Esophagus muscularis mucosa (tissue), 4 donors: ENCODE data around the gene GLI3.

ENCODE experiments used
- EP300 ChIP-seq: sonication (generic); formaldehyde crosslinking; IDR thresholded peaks from one replicate; pipeline ENCODE4 v1.6.1; 2017; ENCODE audit warnings: antibody characterized with exemption
- POLR2A ChIP-seq: fragments of 450-650 bp; IDR thresholded peaks from one replicate; pipeline ENCODE4 v1.6.1; 2017; ENCODE audit warnings: antibody characterized with exemption, moderate library complexity, mild to moderate bottlenecking, low read depth
- POLR2AphosphoS5 ChIP-seq, 2 donors: sonication (generic); formaldehyde crosslinking; IDR thresholded peaks; one replicate each; pipeline ENCODE4 v1.6.1; 2017; ENCODE audit warnings: antibody characterized with exemption in 2 of 2
- TF ChIP-seq, protein P1 (sequence below), 3 experiments: fragments of 200-600 bp in 2 of 3; fragments of 450-650 bp in 1 of 3; sonication (generic) in 2 of 3; IDR thresholded peaks; one replicate each; pipeline ENCODE4 v1.5.1; 2017 to 2019; ENCODE audit warnings: antibody characterized with exemption in 3 of 3, mild to moderate bottlenecking in 2 of 3, moderate library complexity in 1 of 3

DNA sequence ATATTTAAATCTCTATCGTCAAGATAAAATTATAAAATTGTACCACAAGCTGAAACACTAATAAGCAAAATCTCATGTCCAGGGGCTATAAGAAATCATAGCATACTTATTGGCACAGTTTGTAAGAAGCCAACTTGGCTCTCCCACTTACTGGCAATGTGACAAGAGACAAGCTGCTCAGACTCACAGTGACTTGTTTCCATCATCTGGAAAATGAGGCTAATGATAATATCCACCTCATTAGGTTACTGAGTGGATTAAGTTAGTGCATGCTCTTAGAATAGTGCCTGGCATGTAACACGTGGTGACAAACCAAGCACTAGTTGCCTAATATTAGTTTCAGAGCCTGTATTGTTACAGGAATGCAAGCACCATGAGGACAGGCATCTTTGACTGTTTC, 234.4 kb downstream of the GLI3 start:
- TF ChIP-seq, protein P1, sequence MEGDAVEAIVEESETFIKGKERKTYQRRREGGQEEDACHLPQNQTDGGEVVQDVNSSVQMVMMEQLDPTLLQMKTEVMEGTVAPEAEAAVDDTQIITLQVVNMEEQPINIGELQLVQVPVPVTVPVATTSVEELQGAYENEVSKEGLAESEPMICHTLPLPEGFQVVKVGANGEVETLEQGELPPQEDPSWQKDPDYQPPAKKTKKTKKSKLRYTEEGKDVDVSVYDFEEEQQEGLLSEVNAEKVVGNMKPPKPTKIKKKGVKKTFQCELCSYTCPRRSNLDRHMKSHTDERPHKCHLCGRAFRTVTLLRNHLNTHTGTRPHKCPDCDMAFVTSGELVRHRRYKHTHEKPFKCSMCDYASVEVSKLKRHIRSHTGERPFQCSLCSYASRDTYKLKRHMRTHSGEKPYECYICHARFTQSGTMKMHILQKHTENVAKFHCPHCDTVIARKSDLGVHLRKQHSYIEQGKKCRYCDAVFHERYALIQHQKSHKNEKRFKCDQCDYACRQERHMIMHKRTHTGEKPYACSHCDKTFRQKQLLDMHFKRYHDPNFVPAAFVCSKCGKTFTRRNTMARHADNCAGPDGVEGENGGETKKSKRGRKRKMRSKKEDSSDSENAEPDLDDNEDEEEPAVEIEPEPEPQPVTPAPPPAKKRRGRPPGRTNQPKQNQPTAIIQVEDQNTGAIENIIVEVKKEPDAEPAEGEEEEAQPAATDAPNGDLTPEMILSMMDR (IDR thresholded peaks at IDR 0.05), result no peak
- no peak for TF ChIP-seq POLR2AphosphoS5 (IDR thresholded peaks at IDR 0.05)
- TF ChIP-seq POLR2A, result no peak
- no peak for TF ChIP-seq EP300
